Measurements from ENCODE around the gene ATP1A3.

GRCh38 chr19:41939861-41940730, 53.9 kb downstream of the ATP1A3 start:
- TF ChIP-seq CTCF (IDR thresholded peaks at IDR 0.05) = no peak
- no peak for TF ChIP-seq POLR2A (IDR thresholded peaks at IDR 0.05)

All from heart left ventricle (tissue), 13 donors.